Measurements from ENCODE around the gene SPTA1. TPM values are rescaled to one million over a fixed set of nuclear protein-coding genes. Genes with fewer than 3 reads are reported as not detected.

SPTA1 gene
- total RNA-seq, 4 donors from 2014 or later: 0.02 to 0.03 TPM; not detected in 2

DNA sequence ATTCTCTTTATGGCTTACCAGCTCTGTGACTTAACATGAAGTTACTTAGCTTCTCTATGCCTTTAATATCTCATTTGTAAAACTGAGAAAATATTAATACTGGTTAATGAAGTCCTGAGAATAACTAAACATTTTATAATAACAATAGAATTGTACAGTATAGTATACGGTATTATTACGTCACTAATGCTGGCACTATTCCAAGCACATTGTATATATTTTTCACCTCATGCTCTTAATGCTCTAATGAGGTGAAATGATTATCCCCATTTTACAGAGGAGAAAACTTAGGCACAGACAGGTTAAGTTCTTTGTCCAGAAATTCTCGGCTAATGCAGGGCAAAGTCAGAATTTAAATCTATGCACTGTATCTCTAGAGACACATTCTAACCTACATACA is 33.1 kb upstream of the SPTA1 start:
- no peaks in the 10 kb centered on the region for H3K36me3 ChIP-seq
- DNase-seq (no peak), ATAC-seq (no peak)
- H3K27ac ChIP-seq: no peak overlapping the region
- no peaks in the 10 kb centered on the region for H3K9me3 ChIP-seq
- in situ Hi-C loops (cut with MboI; ENCODE audit: low sequenced_read_pairs in 4 of 4): no loop called here
- no peaks in the 10 kb centered on the region for H3K4me1 ChIP-seq
- intact Hi-C loops (cut with DNase I; ENCODE audit: low total_unique reads): no loop called here
- no peak overlapping the region for H3K4me3 ChIP-seq
- H3K27me3 ChIP-seq: no peaks in the 10 kb centered on the region
- no peak for TF ChIP-seq POLR2A (IDR thresholded peaks at IDR 0.05)
- TF ChIP-seq CTCF (IDR thresholded peaks at IDR 0.05 in 4 of 5, conservative IDR thresholded peaks at IDR 0.05 in 1 of 5): no peak

GRCh38 chr1:158717344-158717743 is 30.8 kb upstream of the SPTA1 start:
- Histone ChIP-seq H3K4me3 (no peak overlapping the region), H3K27ac (no peak overlapping the region), H3K27me3 (no peaks in the 10 kb centered on the region), H3K36me3 (no peaks in the 10 kb centered on the region), H3K4me1 (no peaks in the 10 kb centered on the region), H3K9me3 (no peaks in the 10 kb centered on the region)
- intact Hi-C loops (cut with DNase I; ENCODE audit: low total_unique reads) (no loop called here), in situ Hi-C loops (cut with MboI; ENCODE audit: low sequenced_read_pairs in 4 of 4) (no loop called here)
- ATAC-seq (no peak), DNase-seq (no peak)
- no peak for TF ChIP-seq CTCF (IDR thresholded peaks at IDR 0.05 in 4 of 5, conservative IDR thresholded peaks at IDR 0.05 in 1 of 5)
- TF ChIP-seq POLR2A (IDR thresholded peaks at IDR 0.05): no peak

DNA sequence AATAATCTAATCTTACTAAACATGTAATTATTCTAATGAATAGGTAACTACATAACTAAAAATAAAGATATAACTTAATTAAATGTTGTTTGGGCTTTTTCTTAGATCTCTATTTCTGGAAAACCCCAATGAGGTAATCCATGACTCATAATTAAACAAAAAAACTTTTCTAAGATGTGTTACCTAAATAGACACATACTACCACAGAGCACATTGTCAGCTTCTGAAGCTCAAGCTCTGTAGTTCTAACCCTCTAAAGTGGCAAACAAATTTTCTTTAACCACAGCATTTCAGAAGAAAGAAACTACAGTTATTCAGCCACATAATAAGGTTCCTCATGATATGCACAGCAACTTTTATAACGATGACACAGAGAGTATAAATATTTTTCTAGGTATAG is 29.8 kb upstream of the SPTA1 start:
- TF ChIP-seq POLR2A (IDR thresholded peaks at IDR 0.05) (no peak), CTCF (IDR thresholded peaks at IDR 0.05 in 4 of 5, conservative IDR thresholded peaks at IDR 0.05 in 1 of 5) (no peak)
- no peak overlapping the region for H3K27ac ChIP-seq
- ATAC-seq (no peak), DNase-seq (no peak)
- in situ Hi-C loops (cut with MboI; ENCODE audit: low sequenced_read_pairs in 4 of 4): no loop called here
- no peaks in the 10 kb centered on the region for H3K36me3 ChIP-seq
- no peaks in the 10 kb centered on the region for H3K9me3 ChIP-seq
- intact Hi-C loops (cut with DNase I; ENCODE audit: low total_unique reads): no loop called here
- no peaks in the 10 kb centered on the region for H3K4me1 ChIP-seq
- no peaks in the 10 kb centered on the region for H3K27me3 ChIP-seq
- H3K4me3 ChIP-seq: no peak overlapping the region

- intact Hi-C loops (cut with DNase I; ENCODE audit: low total_unique reads) (no loop called here), in situ Hi-C loops (cut with MboI; ENCODE audit: low sequenced_read_pairs in 4 of 4) (no loop called here)
- H3K27me3 ChIP-seq: no peaks in the 10 kb centered on the region
- H3K9me3 ChIP-seq: no peaks in the 10 kb centered on the region
- no peak for TF ChIP-seq CTCF (IDR thresholded peaks at IDR 0.05 in 4 of 5, conservative IDR thresholded peaks at IDR 0.05 in 1 of 5)
- no peak for TF ChIP-seq POLR2A (IDR thresholded peaks at IDR 0.05)
- H3K4me1 ChIP-seq: no peaks in the 10 kb centered on the region
- no peak overlapping the region for H3K4me3 ChIP-seq
- no peak overlapping the region for H3K27ac ChIP-seq
- ATAC-seq: no peak
- DNase-seq: no peak
- H3K36me3 ChIP-seq: no peaks in the 10 kb centered on the region
Observed at GRCh38 chr1:158714754-158715153, 28.2 kb upstream of the SPTA1 start.

- H3K4me3 ChIP-seq: no peak overlapping the region
- H3K9me3 ChIP-seq: no peaks in the 10 kb centered on the region
- no peak for ATAC-seq
- TF ChIP-seq POLR2A (IDR thresholded peaks at IDR 0.05) (no peak), CTCF (IDR thresholded peaks at IDR 0.05 in 4 of 5, conservative IDR thresholded peaks at IDR 0.05 in 1 of 5) (no peak)
- intact Hi-C loops (cut with DNase I; ENCODE audit: low total_unique reads): no loop called here
- H3K27ac ChIP-seq: no peak overlapping the region
- in situ Hi-C loops (cut with MboI; ENCODE audit: low sequenced_read_pairs in 4 of 4): no loop called here
- no peaks in the 10 kb centered on the region for H3K4me1 ChIP-seq
- no peaks in the 10 kb centered on the region for H3K36me3 ChIP-seq
- no peak for DNase-seq
- no peaks in the 10 kb centered on the region for H3K27me3 ChIP-seq
Observed at GRCh38 chr1:158711098-158711497, 24.6 kb upstream of the SPTA1 start.
